NCI-H345 treated with DMSO at 0.1 percent for 48 hours (cell line): ENCODE measurements around the gene TNNI2.
"Not testable (repeated sequence)": the region's sequence is repeated elsewhere in the genome, so short reads cannot be mapped to it uniquely, and the experiment has no call there.

Source experiments
- DNase-seq: peaks from one replicate; lab custom pipeline; 2025; ENCODE audit not compliant: unreplicated experiment; lab: John Stamatoyannopoulos, UW

TNNI2 gene

DNA sequence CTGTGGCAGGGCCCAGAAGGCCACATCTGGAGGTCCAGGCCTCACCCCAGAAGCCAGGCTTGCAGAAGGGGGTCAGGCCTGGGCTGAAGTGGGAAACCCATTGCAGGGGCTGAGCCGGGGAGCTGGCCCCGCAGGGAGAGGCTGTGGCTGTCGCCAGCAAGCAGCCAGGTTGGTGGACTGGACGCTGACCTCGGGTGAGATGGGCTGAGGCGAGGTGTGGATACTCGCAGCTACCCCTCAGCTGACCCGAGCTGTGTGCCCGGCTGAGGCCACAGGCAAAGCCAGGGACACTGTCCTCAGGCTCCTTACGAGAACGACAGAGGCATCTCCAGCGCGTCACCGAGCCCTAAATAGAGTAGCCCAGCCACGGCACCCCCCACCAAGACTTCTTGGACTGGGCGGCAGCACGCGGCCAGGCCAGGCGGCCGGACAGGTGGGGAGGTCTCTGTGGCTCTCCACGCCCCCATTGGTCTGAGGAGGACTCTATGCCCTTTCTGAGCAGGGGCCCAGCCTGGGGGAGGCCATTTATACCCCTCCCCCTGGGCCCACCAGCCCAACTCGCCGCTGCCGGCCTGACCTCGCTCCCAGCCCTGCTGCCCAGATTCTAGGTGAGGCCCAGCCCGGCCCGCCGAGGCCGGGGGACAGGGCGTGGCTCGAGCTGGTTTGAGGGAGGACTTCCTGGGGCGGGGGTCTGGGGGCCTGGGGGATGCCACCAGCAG, at the start of gene TNNI2:
Gene TNNI2 (plus strand): TSS at position 556 of the 719 bp plus-strand sequence. CDS start 716 bp downstream, outside the sequence.
- DNase-seq, result no peak

DNA sequence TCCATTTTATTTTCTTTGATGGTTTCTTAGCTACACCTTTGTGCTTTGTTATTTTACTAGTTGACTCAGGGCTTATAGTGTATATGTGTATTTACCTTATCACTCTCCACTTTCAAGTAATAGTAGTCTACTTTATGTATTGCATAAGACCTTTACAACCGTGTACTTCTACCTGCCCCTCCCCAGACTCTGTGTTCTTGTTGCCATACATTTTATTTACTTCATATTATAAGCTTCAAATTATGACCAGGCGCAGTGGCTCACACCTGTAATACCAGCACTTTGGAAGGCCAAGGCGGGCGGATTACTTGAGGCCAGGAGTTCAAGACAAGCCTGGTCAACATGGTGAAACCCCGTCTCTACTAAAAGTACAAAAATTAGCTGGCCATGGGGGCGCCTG, 46.9 kb upstream of the TNNI2 start:
- no peak for DNase-seq

GRCh38 chr11:1792461-1792860, 46.3 kb upstream of the TNNI2 start:
- DNase-seq, result no peak

DNA sequence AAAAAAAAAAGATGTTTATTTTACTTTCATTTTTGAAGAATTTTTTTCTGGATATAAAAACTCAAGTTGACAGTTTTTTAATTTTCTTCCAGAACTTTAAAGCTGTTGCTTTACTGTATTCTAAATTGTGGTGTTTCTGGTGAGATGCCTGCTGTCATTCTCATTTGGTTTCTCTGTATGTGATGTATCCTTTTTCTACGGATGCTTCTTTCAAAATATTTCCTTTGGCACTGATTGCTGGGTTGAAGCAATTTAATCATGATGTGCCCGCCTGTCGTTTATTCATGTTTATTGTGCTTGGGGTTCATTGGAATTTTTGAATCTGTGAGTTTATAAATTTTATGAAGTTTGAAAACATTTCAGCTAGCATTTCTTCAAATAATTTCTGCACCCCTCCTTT, 45.7 kb upstream of the TNNI2 start:
- DNase-seq, result no peak

GRCh38 chr11:1796413-1797011, 42.3 kb upstream of the TNNI2 start:
- DNase-seq, result no peak

DNA sequence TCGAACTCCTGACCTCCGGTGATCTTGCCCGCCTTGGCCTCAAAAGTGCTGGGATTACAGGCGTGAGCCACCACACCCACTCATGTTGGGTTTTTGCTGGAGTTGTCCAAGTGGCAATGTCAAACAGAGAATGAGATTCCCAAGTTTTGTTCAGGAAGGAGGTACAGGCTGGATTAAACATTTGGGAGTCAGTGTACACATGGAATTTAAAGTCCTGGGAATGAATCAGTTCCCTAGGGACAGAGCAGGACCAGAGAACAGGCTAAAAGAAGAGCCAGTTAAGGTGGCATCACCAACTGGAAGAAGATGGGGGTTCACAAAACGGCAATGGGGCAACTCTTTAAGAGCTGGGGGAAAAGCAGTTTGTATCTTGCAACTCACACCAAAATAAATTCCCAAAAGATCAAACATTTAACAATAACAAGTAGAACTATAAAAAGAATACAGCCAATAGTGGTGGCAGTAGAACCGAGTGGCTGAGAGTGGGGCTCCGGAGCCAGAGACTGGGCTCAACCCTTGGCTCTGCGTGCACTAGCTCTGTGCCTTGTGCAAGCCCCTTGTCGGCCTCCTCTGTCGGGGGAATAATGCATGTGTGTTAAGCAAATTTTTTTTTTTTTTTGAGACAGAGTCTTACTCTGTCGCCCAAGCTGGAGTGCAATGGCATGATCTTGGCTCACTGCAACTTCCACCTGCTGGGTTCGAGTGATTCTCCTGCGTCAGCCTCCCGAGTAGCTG, 41.2 kb upstream of the TNNI2 start:
- DNase-seq, result no peak

DNA sequence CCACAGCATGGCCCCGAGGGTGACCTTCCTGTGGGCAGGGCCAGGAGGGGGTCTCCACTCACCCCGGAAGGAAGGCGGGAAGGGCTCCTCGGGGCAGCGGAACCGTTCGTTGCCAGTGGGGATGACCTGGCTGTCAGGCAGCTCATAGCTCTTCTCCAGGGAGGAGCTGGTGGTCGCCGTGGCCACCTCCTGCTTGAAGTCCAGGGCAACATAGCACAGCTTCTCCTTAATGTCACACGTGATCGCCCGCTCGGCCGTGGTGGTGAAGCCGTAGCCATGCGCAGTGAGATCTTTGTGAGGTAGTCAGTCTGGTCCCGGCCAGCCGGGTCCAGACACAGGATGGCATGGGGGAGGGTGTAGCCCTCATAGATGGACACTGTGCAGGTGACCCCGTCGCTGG, 35.5 kb upstream of the TNNI2 start:
- no peak for DNase-seq

- DNase-seq, result not testable (repeated sequence)
Measured at GRCh38 chr11:1803835-1804519, 34.8 kb upstream of the TNNI2 start.

DNA sequence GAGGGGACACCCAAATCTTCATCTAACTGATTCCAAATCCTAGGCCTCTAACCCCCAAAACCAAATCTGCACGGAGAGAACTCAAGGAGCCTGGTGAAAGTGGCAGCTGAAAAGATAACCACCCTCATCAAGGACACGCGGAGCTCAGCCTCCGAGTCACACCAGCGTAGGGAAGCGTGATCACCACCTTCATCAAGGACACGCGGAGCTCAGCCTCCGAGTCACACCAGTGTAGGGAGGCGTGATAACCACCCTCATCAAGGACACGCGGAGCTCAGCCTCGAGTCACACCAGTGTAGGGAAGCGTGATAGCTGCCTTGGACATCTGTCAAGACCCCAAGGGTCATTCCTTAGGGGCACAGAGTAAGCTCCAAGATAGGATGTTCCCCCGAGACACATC, 33.3 kb upstream of the TNNI2 start:
- DNase-seq, result no peak

- no peak for DNase-seq
Measured at GRCh38 chr11:1807264-1807995, 31.4 kb upstream of the TNNI2 start.

- DNase-seq, result no peak
Measured at GRCh38 chr11:1810761-1811160, 28.0 kb upstream of the TNNI2 start.

DNA sequence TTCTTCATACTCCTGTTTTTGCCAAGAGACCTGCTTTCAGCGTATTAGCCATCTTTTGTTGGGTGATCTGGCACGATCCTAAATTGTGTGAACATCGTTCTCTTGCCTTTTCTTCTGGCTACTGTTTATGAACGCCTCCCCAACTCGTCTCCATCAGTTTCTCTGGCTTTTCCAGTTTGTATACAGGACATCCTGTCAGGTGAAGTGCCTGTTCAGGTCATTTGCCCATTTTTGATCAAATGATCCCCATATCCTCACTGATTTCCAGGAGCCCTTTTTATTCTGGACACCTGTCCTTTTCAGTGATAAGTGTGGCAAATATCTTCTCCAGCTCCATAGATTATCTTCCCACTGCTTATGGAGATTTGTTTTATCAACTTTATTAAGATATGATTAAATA, 26.5 kb upstream of the TNNI2 start:
- no peak for DNase-seq

- DNase-seq, result no peak
Measured at GRCh38 chr11:1812801-1813200, 26.0 kb upstream of the TNNI2 start.

DNA sequence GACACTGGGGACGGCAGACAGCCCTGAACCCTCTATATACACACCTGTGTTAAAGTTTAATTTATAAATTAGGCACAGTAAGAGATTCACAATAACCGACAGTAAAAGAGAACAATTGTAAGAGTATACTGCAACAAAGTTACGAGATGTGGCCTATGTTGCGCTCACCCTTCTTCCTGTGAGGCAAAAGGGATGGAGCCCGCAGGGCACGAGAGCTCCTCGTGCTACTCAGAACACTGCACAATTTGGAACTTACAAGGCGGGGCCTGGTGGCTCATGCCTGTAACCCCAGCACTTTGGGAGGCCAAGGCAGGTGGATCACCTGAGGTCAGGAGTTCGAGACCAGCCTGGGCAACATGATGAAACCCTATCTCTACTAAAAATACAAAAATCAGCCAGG, 25.4 kb upstream of the TNNI2 start:
- DNase-seq, result not testable (repeated sequence)

- no peak for DNase-seq
Measured at GRCh38 chr11:1814691-1815090, 24.1 kb upstream of the TNNI2 start.

DNA sequence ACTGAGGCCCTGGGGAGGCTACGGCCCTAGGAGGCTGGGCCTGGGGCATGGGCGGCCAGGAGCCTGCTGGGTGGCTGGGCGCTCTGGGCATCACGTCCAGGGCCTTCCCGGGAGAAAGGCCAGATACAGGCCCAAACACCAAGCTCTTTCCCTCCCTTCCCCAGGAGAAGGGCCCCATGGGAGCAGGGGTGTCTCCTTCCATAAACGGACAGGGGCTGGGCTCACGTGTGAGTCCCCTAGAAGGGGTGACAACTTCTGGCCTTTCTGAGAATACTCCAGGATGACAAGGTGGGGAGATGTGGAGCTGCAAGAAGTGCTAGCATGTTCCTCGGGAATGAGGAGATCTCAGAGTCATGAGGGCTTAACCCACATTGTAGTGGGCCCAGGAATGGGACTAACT, 23.5 kb upstream of the TNNI2 start:
- no peak for DNase-seq

GRCh38 chr11:1815751-1816150, 23.0 kb upstream of the TNNI2 start:
- DNase-seq, result no peak

DNA sequence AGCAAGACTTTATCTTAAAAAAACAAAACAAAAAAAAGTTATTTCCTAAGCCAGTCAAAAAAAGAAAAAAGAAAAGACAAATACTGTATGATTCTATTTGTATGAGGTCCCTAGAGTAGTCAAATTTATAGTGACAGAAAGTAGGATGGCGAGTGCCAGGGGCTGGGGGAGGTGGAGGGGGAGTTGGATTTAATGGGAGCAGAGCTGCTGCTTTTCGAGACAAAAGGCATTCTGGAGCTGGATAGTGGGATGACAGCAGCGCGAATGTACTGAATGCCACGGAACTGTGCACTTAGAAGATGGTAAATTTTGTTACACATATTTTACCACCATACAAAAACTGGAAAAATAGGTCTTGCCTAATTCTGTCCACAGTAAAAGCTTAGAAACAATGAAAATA, 21.8 kb upstream of the TNNI2 start:
- no peak for DNase-seq

GRCh38 chr11:1817511-1817910, 21.3 kb upstream of the TNNI2 start:
- no peak for DNase-seq

GRCh38 chr11:1819074-1819473, 19.7 kb upstream of the TNNI2 start:
- no peak for DNase-seq
